GM18873 (cell line): ENCODE data around the gene TTC34.
"Not testable (repeated sequence)": the region's sequence is repeated elsewhere in the genome, so short reads cannot be mapped to it uniquely, and the experiment has no call there.

Experiments used
- ATAC-seq: cut with Tn5 transposase; IDR thresholded peaks from one replicate; pipeline ENCODE4 v1.9.1; 2021; ENCODE audit warnings: mild to moderate bottlenecking, moderate library complexity, moderate number of reproducible peaks; ENCODE audit not compliant: unreplicated experiment, low FRiP score

TTC34 gene

GRCh38 chr1:2781627-2782026 is 19.9 kb downstream of the TTC34 start:
- ATAC-seq = no peak

DNA sequence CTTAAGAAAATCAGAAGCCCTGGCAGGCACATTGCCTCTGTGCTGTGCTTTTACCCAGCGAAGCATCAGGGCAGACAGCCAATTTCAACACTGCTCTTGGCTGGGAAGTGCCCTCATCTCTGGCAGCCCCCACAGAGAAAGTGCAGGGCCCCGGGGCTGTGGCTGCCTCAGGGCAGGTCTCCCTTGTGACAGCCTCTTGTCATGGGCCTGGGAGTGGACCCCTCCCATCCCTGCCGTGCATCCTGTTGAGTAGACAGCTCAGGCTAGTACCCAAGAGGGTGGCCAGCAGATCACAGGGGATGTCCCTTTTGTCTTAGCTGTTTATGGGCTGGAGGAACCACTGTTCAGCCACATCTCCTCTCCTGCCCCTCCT is 23.3 kb downstream of the TTC34 start:
- ATAC-seq = no peak

DNA sequence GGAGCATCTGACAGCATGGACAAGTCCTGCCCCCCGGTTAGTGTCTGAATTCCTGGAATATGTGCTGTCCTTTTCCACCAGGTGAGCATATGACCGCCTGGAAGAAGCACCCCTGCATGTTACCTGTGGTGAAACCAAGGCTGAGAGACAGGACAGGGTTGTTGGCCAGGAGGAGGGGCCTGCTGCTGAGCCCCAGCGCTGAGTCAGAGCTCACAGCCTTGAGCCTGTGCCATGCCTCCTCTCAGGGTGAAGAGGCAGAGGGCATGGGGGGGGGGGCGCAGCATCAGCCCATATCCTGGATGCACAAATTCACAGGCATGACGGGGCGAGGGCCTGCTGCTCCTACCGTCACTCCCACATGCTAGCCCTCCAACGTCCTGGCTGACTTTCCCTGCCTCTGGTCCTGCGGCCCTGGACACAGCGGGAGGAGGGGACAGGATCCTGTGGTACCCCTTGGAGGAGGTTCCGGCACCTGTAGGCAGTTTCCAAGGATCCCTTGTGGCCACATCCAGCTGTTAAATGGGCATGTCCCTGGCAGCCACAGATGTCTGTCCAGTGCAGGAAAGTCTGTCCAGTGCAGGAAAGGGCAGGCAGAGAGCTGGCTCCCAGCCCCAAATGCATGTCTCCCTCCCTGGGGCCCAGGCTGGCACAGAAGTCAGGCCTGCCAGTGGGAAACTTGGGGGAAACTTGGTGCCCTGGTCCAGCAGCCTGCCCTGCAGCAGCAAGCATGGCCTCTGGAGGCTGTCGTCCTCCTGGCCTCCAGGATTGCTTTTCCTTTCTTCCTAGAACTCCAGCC is 23.9 kb downstream of the TTC34 start:
- ATAC-seq = no peak

- not testable (repeated sequence) for ATAC-seq
These were observed 26.2 kb downstream of the TTC34 start for GRCh38 chr1:2775333-2775732.

GRCh38 chr1:2768052-2768451 is 33.4 kb downstream of the TTC34 start:
- not testable (repeated sequence) for ATAC-seq

DNA sequence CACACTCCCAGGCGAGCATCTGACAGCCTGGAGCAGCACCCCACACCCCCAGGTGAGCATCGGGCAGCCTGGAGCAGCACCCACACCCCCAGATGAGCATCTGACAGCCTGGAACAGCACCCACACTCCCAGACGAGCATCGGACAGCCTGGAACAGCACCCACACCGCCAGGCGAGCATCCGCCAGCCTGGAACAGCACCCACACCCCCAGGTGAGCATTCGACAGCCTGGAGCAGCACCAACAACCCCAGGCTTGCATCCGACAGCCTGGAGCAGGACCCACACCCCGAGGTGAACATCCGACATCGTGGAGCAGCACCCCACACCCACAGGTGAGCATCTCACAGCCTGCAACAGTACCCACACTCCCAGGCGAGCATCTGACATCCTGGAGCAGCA is 42.1 kb downstream of the TTC34 start:
- not testable (repeated sequence) for ATAC-seq

DNA sequence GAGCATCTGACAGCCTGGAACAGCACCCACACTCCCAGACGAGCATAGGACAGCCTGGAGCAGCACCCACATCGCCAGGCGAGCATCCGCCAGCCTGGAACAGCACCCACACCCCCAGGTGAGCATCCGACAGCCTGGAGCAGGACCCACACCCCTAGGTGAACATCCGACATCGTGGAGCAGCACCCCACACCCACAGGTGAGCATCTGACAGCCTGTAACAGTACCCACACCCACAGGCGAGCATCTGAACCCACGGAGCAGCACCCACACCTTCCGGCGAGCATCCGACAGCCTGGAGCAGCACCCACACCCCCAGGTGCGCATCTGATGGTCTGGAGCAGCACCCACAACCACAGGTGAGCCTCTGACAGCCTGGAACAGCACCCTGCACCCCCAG is 44.0 kb downstream of the TTC34 start:
- ATAC-seq = not testable (repeated sequence)

DNA sequence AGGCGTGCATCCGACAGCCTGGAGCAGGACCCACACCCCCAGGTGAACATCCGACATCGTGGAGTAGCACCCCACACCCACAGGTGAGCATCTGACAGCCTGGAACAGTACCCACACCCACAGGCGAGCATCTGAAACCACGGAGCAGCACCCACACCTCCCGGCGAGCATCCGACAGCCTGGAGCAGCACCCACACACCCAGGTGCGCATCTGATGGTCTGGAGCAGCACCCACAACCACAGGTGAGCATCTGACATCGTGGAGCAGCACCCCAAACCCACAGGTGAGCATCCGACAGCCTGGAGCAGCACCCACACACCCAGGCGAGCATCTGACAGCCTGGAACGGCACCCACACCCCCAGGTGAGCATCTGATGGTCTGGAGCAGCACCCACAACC is 46.1 kb downstream of the TTC34 start:
- not testable (repeated sequence) for ATAC-seq

- not testable (repeated sequence) for ATAC-seq
These were observed 46.9 kb downstream of the TTC34 start for GRCh38 chr1:2754597-2754996.

DNA sequence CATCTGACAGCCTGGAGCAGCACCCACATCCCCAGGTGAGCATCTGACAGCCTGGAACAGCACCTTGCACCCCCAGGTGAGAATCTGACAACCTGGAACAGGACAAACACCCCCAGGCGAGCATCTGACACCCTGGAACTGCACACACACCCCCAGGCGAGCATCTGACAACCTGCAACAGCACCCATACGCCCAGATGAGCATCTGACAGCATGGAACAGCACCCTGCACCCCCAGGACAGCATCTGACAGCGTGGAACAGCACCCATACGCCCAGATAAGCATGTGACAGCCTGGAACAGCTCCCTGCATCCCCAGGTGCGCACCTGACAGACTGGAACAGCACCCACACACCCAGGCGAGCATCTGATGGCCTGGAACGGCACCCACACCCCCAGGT is 49.0 kb downstream of the TTC34 start:
- ATAC-seq = not testable (repeated sequence)

- not testable (repeated sequence) for ATAC-seq
These were observed 49.6 kb downstream of the TTC34 start for GRCh38 chr1:2751866-2752265.

GRCh38 chr1:2750766-2751730 is 50.4 kb downstream of the TTC34 start:
- ATAC-seq = not testable (repeated sequence)

GRCh38 chr1:2750041-2750680 is 51.3 kb downstream of the TTC34 start:
- not testable (repeated sequence) for ATAC-seq

DNA sequence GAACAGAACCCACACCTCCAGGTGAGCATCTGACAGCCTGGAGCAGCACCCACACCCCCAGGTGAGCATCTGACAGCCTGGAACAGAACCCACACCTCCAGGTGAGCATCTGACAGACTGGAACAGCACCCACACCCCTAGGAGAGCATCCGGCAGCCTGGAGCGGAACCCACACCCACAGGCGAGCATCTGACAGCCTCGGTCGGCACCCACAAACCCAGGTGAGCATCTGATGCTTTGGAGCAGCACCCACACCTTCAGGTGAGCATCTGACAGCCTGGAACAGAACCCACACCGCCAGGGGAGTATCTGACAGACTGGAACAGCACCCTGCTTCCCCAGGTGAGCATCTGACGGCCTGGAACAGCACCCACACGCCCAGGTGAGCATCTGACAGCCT is 52.9 kb downstream of the TTC34 start:
- not testable (repeated sequence) for ATAC-seq

- ATAC-seq = not testable (repeated sequence)
These were observed 106.7 kb downstream of the TTC34 start for GRCh38 chr1:2694796-2695195.

DNA sequence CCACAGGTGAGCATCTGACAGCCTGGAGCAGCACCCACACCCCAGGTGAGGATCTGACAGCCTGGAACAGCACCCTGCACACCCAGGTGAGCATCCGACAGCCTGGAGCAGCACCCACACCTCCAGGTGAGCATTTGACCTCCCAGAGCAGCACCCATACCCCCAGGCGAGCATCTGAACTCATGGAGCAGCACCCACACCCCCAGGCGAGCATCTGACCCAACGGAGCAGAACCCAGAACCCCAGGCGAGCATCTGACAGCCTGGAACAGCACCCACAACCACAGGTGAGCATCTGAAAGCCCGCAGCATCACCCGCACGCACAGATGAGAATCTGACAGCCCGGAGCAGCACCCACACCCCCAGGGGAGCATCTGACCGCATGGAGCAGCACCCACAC is 111.3 kb downstream of the TTC34 start:
- ATAC-seq = not testable (repeated sequence)

GRCh38 chr1:2688336-2688665 is 113.2 kb downstream of the TTC34 start:
- not testable (repeated sequence) for ATAC-seq

GRCh38 chr1:2687638-2688335 is 113.7 kb downstream of the TTC34 start:
- not testable (repeated sequence) for ATAC-seq

DNA sequence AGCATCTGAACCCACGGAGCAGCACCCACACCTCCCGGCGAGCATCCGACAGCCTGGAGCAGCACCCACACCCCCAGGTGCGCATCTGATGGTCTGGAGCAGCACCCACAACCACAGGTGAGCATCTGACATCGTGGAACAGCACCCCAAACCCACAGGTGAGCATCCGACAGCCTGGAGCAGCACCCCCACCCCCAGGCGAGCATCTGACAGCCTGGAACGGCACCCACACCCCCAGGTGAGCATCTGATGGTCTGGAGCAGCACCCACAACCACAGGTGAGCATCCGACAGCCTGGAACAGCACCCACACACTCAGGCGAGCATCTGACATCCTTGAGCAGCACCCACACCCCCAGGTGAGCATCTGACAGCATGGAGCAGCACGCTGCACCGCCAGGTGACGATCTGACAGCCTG is 114.3 kb downstream of the TTC34 start:
- ATAC-seq = not testable (repeated sequence)
